NCI-H1105 (cell line): ENCODE results near the gene MT1H.
"Not testable (repeated sequence)": the region's sequence is repeated elsewhere in the genome, so short reads cannot be mapped to it uniquely, and the experiment has no call there.

ENCODE experiments used
- DNase-seq: peaks from one replicate; lab custom pipeline; 2025; lab: John Stamatoyannopoulos, UW

The MT1H gene

GRCh38 chr16:56669005-56669839 is at the start of gene MT1H:
Gene MT1H, plus strand, starts transcription at chr16:56669814. Its CDS starts 71 bp downstream, at chr16:56669885.
- no peak for DNase-seq

GRCh38 chr16:56620339-56620897 is 49.2 kb upstream of the MT1H start:
- DNase-seq, result no peak

DNA sequence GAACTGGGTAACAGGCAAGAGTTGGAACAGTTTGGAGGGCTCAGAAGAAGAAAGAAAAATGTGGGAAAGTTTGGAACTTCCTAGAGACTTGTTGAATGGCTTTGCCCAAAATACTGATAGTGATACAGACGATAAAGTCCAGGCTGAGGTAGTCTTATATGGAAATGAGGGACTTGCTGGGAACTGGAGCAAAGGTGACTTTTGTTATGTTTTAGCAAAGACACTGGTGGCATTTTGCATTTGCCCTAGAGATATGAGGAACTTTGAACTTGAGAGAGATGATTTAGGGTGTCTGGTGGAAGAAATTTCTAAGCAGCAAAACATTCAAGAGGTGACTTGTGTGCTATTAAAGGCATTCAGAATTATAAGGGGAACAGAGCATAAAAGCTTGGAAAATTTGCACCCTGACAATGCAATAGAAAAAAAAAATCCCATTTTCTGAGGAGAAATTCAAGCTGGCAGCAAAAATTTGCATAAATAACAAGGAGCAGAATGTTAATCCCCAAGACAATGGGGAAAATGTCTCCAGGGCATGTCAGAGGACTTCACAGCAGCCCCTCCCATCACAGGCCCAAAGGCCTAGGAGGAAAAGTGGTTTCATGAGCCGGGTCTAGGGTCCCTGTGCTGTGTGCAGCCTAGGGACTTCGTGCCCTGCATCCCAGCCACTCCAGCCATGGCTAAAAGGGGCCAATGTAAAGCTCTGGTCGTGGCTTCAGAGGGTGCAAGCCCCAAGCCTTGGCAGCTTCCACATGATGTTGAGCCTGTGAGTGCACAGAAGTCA is 47.8 kb upstream of the MT1H start:
- not testable (repeated sequence) for DNase-seq

DNA sequence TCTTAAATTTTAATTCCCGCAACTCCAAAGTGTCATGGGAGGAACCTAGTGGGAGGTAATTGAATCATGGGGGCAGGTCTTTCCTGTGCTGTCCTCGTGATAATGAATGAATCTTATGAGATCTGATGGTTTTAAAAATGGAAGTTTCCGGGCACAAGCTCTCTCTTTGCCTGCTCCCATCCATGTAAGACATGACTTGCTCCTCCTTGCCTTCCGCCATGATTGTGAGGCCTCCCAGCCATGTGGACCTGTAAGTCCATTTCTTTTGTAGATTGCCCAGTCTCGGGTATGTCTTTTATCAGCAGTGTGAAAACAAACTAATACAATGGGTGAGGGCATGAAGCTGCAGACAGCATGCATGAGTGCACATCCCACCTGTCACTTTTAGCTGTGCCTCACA is 46.4 kb upstream of the MT1H start:
- not testable (repeated sequence) for DNase-seq

- DNase-seq, result no peak
These were observed 46.0 kb upstream of the MT1H start for GRCh38 chr16:56623637-56624036.

GRCh38 chr16:56625140-56625942 is 44.3 kb upstream of the MT1H start, which contains the start of gene MT1E:
Gene MT1E, plus strand, starts transcription at chr16:56625781. Its CDS starts 71 bp downstream, at chr16:56625852.
- no peak for DNase-seq

- no peak for DNase-seq
These were observed 43.5 kb upstream of the MT1H start for GRCh38 chr16:56625943-56626654.

GRCh38 chr16:56626685-56627084 is 42.9 kb upstream of the MT1H start:
- DNase-seq, result no peak

- DNase-seq, result no peak
These were observed 40.9 kb upstream of the MT1H start for GRCh38 chr16:56628486-56629350.

- no peak for DNase-seq
These were observed 40.1 kb upstream of the MT1H start for GRCh38 chr16:56629531-56629930.

DNA sequence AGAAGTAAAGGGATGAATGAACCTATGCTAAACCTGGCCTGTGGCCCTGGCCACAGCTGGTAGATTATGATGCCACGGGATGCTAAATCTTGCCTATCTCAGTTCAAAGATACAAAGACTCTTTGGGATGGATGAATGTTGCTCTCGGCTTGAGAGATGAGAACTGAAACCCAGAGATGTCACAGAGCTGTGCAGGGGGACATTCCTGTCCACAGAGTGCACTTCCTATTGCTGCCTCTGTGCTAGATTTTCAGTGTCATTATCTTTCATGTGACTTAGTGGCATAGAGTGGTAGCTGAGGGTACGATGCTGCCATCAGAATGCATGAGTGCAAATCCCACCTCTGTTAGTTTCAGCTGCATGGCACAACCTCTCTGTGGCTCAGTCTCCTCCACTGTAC is 39.5 kb upstream of the MT1H start:
- DNase-seq, result no peak

- DNase-seq, result no peak
These were observed 38.4 kb upstream of the MT1H start for GRCh38 chr16:56631197-56631596.

DNA sequence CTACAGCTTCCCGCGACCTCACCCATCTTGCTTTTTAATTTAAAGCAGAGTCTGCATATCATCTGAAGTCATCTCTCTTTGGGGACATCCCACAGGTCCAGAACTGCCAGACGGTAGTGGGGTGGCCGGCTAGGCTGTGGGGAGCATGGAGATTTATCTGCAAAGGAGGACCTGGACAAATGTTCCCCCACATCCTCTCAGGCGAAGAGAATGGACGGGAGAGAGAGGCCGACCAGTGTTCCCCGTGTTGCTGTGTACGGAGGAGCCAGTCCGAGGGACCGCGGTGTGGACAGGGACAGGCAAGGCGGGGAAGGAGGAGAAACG is 37.8 kb upstream of the MT1H start:
- no peak for DNase-seq

DNA sequence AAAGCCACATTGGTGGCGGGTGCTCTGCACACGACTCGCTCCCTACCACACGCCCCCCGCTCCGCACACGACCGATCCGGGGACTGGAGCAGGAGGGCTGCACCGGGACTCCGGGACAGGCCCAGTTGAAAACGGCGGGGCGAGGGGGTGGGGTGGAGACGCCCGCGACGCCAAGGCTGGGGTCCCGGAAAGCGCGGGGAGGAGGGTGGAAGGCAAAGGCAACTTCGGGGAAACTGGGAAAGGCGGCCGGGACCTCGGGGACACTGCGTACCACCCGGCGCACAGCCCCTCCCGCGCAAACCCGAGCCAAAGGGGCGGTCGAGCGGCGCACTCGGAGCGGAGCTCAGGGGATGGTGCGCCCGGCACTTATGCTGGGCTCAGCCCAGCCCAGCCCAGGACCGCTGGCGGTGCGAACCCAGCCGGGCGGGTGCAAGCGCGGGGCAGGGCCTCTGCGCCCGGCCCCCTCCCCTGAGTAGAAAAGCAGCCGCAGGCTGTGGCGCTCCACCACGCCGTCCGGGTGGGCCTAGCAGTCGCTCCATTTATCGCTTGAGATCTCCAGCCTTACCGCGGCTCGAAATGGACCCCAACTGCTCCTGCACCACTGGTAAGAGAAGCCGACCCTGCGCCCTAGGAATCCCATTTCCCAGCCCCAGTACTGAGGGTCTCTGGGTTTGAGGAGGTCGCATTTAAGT is 37.3 kb upstream of the MT1H start, which contains the start of gene MT1M:
Gene MT1M, plus strand, starts transcription at position 504 of the 692 bp plus-strand sequence. Its CDS starts 73 bp downstream, at position 577.
- no peak for DNase-seq

GRCh38 chr16:56632848-56633365 is 36.7 kb upstream of the MT1H start:
- DNase-seq, result no peak

GRCh38 chr16:56633535-56633934 is 36.1 kb upstream of the MT1H start:
- DNase-seq, result no peak

DNA sequence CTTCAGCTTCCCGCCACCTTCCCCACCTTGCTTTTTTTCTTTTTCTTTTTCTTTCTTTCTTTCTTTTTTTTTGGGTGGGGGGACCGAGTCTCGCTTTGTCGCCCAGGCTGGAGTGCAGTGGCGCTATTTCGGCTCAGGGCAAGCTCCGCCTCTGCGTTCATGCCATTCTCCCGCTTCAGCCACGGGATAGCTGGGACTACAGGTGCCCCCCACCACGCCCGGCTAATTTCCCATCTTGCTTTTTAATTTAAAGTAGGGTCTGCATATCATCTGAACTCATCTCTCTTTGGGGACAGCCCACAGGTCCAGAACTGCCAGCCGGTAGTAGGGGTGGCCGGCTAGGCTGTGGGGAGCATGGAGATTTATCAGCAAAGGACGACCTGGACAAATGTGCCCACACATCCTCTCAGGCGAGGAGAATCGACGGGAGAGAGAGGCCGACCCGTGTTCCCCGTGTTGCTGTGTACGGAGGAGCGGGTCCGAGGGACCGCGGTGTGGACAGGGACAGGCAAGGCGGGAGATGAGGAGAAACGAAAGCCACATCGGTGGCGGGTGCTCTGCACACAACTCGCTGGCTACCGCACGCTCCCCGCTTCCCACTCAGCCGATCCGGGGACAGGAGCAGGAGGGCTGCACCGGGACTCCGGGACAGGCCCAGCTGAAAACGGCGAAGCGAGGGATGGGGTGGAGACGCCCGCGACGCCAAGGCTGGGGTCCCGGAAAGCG is 34.7 kb upstream of the MT1H start:
- DNase-seq, result no peak

- DNase-seq, result no peak
These were observed 34.1 kb upstream of the MT1H start for GRCh38 chr16:56635441-56635967.
